Type B pancreatic cell (in vitro differentiated cells): ENCODE results near the gene ASCC3. TPM values are rescaled to one million over a fixed set of nuclear protein-coding genes. Genes with fewer than 3 reads are reported as not detected.

ENCODE experiments used
- DNase-seq: peaks from one replicate; pipeline ENCODE4 v3.0.0; 2021; ENCODE audit warnings: mixed read lengths; ENCODE audit not compliant: unreplicated experiment; ENCODE audit errors: extremely low spot score
- H3K27ac Mint-ChIP-seq: 2 replicates; pipeline ENCODE4 v1.8.0; 2021; ENCODE audit warnings: mild to moderate bottlenecking, mixed read lengths
- H3K27me3 Mint-ChIP-seq: 2 replicates; pipeline ENCODE4 v1.8.0; 2021; ENCODE audit warnings: mixed read lengths
- H3K36me3 Mint-ChIP-seq: 2 replicates; pipeline ENCODE4 v1.8.0; 2021; ENCODE audit warnings: mixed read lengths
- H3K4me1 Mint-ChIP-seq: one replicate; pipeline ENCODE4 v1.8.0; 2021; ENCODE audit warnings: mixed read lengths; ENCODE audit not compliant: unreplicated experiment
- H3K4me3 Mint-ChIP-seq: 2 replicates; pipeline ENCODE4 v1.8.0; 2021; ENCODE audit warnings: mild to moderate bottlenecking, mixed read lengths
- H3K9me3 Mint-ChIP-seq: 2 replicates; pipeline ENCODE4 v1.8.0; 2021; ENCODE audit warnings: mixed read lengths
- total RNA-seq: library from RNA; stranded (reverse); gene quantifications from 2 replicates; pipeline ENCODE4 v1.2.1, GENCODE V29; 2021; ENCODE audit warnings: low replicate concordance
- TF ChIP-seq, protein P1 (sequence below): fragments of 200-600 bp; sonication (generic); conservative IDR thresholded peaks from 2 replicates; pipeline ENCODE4 v1.5.0; 2021; ENCODE audit warnings: antibody characterized with exemption, mild to moderate bottlenecking

ASCC3 gene
- total RNA-seq, 1 donor from 2014 or later = 51.2 TPM

DNA sequence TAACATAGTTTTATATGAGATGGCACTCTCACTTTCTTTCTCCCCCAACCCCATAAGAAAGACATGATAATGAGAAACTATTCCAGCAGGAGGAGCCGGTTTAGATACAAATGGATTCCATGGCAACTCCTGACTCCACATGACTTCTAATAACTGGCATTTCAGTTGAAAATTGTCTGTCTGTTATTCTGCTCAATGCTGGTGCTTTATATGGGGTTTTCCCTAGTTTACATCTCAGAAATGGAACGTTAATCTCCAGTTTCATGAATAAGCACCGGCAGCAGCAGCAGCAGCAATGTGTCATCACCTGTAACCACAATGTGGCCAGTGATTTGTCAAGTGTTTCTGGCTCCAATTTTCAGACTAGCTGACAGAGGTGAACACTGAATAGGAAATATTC is 408.5 kb downstream of the ASCC3 start:
- H3K4me1 Mint-ChIP-seq = peaks cover 3% of the 10 kb centered on the region
- no peak overlapping the region for H3K4me3 Mint-ChIP-seq
- TF ChIP-seq, protein P1, sequence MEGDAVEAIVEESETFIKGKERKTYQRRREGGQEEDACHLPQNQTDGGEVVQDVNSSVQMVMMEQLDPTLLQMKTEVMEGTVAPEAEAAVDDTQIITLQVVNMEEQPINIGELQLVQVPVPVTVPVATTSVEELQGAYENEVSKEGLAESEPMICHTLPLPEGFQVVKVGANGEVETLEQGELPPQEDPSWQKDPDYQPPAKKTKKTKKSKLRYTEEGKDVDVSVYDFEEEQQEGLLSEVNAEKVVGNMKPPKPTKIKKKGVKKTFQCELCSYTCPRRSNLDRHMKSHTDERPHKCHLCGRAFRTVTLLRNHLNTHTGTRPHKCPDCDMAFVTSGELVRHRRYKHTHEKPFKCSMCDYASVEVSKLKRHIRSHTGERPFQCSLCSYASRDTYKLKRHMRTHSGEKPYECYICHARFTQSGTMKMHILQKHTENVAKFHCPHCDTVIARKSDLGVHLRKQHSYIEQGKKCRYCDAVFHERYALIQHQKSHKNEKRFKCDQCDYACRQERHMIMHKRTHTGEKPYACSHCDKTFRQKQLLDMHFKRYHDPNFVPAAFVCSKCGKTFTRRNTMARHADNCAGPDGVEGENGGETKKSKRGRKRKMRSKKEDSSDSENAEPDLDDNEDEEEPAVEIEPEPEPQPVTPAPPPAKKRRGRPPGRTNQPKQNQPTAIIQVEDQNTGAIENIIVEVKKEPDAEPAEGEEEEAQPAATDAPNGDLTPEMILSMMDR = peak; percentile 18
- H3K27me3 Mint-ChIP-seq = peaks cover 84% of the 10 kb centered on the region
- no peak for DNase-seq
- H3K9me3 Mint-ChIP-seq = no peaks in the 10 kb centered on the region
- H3K36me3 Mint-ChIP-seq = no peaks in the 10 kb centered on the region
- no peak overlapping the region for H3K27ac Mint-ChIP-seq

DNA sequence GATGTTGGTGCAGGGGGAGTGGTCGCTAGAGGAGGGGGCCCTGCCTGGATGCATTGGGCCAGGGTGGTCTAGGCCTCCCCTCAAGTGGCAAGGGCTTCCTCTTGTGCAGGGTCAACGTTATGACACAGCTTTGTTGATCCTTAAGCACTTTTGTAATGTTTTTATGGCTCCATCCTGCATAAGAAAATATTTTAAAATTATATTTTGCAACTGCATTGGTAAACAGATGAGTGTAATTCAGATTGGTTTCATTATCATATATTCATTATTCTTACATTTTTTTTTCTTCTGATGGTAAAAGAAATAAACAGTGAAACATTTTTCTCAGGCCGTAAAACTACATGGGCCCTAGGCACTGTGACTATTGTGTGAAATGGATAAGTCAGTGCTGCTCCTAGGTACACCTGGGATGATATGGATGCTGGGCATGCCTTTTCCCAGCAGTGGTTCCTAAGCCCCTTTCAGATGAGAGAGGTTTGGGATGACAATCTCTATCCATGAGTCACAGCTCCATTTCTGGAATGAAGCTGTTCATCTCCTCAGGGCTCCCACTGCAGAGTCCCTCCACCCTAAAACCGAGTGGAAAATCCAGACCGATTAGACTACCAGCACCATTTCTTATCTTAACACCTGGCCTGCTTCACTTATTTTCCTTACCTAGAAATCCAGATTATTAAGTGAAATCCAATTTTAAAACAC is 410.6 kb downstream of the ASCC3 start:
- Mint-ChIP-seq H3K27ac (no peak overlapping the region), H3K4me1 (peaks cover 8% of the 10 kb centered on the region), H3K36me3 (no peaks in the 10 kb centered on the region), H3K9me3 (no peaks in the 10 kb centered on the region), H3K4me3 (no peak overlapping the region), H3K27me3 (peaks cover 89% of the 10 kb centered on the region)
- DNase-seq = no peak
- TF ChIP-seq, protein P1 = no peak

DNA sequence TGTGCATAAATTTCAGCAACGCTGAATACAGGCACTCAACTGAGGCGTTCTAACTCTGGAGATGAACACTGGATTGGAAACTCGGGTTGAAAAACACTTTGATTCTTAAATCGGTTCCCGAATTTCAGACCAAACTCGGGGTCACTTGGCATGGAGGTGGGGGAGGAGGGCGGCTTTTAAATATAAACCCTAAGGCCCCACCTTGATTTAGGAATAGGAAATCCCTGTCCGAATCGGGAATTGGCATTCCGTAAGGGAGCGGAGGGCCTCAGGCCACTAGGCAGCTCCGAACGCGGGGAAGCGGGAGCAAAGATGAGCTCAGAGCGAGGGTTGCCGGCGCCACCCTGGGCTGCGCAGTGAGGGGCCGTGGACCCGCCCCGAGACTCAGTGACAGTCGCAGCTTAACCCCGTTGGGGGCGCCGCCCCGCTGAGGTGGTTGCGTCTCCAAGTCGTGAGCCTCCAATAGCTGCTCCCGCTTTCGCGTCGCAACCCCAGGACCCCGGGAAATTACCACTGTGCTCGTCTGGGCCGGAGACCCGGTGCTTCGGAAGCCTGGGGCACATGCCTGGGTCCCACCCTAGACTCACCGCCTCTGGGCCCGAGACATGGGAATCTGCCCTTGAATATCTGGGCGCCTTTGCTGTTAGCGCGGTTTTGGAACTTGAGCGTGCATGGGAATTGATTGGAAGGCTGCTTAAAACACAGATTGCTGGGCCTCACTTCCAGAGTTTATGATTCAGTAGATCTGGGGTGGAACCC is 411.8 kb downstream of the ASCC3 start:
- Mint-ChIP-seq H3K4me3 (no peak overlapping the region), H3K27me3 (peaks cover 96% of the 10 kb centered on the region)
- no peak for DNase-seq

DNA sequence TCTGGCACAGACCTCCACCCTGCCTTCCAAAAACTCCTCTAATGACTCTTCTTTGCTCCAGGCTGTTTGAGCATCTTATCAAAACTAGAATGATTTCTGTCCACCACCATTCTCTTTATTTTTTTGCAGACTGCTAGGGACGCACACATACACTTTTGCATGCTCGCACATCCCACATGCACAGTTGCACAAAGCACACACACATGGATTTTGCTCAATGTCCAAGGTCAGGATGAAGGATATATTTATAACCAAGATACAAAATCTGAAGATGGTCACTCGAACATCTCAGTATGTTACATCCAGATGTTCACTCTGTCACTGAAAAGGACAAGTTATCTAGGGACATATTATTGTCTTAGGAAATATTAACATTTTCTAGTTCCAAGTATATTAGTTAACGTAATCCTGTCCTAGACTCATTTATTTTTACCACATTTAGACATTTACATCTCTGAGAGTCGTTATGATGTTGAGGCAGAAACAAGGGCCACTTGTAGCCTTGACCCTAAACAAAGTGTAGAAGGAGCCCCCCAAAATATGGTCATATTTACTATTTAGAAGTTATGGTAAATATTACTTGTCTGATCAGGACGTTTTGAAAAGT is 413.0 kb downstream of the ASCC3 start:
- Mint-ChIP-seq H3K4me1 (peaks cover 12% of the 10 kb centered on the region), H3K9me3 (no peaks in the 10 kb centered on the region), H3K4me3 (peak overlapping the region; percentile 14), H3K27me3 (peaks cover 88% of the 10 kb centered on the region), H3K27ac (no peak overlapping the region), H3K36me3 (no peaks in the 10 kb centered on the region)
- TF ChIP-seq, protein P1 = no peak
- no peak for DNase-seq

More for the DNA sequence above, 411.8 kb downstream of the ASCC3 start:
- TF ChIP-seq, protein P1 = no peak
- Mint-ChIP-seq H3K27ac (no peak overlapping the region), H3K9me3 (no peaks in the 10 kb centered on the region), H3K4me1 (peaks cover 8% of the 10 kb centered on the region), H3K36me3 (no peaks in the 10 kb centered on the region)

DNA sequence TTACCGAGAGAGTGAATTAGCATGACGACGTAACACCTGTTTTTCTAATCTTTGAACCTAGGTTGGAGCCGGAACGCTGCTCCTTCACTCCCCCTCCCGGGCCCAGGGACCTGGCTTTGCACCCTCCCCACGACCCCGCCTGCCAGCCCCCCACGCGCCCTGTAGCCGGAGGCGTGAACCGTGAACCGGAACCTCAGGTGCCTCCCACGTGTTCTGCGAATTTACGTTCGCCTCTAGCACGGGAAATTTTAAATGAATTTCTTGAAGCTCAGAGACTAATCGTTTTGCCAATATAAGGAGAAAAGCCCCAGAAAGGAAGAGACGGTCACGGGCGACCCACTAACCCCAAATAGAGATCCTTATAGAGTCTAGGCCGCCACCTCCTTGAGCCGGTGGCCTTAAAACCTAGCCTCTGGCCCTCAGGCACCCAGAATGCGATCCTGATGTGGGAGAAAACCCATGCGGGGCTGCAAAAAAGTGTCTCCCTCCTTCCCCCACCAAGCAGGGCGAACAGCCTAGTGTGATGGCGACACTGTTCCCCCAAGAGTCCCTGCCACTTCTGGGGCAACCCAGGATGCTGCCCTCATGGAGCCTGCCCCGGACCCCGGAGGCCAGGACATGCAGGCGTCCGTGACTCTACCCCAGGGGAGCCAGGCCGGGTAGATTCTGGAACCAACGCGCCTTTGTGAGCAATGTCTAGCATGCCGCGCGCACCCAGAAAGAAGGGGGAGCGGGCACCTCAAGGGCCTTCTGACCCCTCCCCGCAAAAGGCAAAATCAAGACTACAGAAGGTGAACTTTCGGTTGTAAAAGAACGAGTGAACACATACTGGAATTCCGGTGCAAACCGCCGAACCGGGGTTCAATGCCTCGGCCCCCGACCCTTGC is 413.8 kb downstream of the ASCC3 start:
- Mint-ChIP-seq H3K4me1 (peaks cover 12% of the 10 kb centered on the region), H3K9me3 (no peaks in the 10 kb centered on the region), H3K27me3 (peaks cover 80% of the 10 kb centered on the region), H3K36me3 (no peaks in the 10 kb centered on the region), H3K4me3 (peak overlapping the region; percentile 86), H3K27ac (no peak overlapping the region)
- TF ChIP-seq, protein P1 = no peak
- no peak for DNase-seq
